Measurements from ENCODE around the gene GCFC2. TPM values are rescaled to one million over a fixed set of nuclear protein-coding genes. Genes with fewer than 3 reads are reported as not detected.

GCFC2 gene
- total and polyA plus RNA-seq, 9 of the 15 experiments (the other 6 are each of a cell fraction or from before 2014, with no cell fraction given): 10.5 to 40.6 (median 23.0) TPM

- no peak for TF ChIP-seq FOXP4 (CRISPR knock-in tag; IDR thresholded peaks at IDR 0.05; ENCODE audit: borderline replicate concordance)
- TF ChIP-seq ZZZ3 (IDR thresholded peaks at IDR 0.05): no peak
- TF ChIP-seq PHTF2 (CRISPR knock-in tag; IDR thresholded peaks at IDR 0.05): no peak
Measured at GRCh38 chr2:75737961-75738360, 27.2 kb upstream of the GCFC2 start (continued).

- H3K9me3 ChIP-seq (replicated peaks; ENCODE audit: control insufficient read depth, insufficient read depth, low read depth, low read length): no peaks in the 10 kb centered on the region
- H2AFZ ChIP-seq (ENCODE audit: low read depth, low read length): no peak overlapping the region
- ChIA-PET CTCF (ENCODE audit: low intra/inter-chr PET ratio) (no interaction called here), POLR2A (no interaction called here)
- H3K9ac ChIP-seq (ENCODE audit: insufficient read depth in 1 of 2, low read depth in 2 of 2, low read length in 2 of 2): no peak overlapping the region
- no peak overlapping the region for H3K4me2 ChIP-seq (ENCODE audit: insufficient read depth, low read length)
- DNase-seq (ENCODE audit: extremely low read depth in 1 of 4, low spot score in 3 of 4) (no peak), ATAC-seq (no peak), FAIRE-seq (no peak)
- no peaks in the 10 kb centered on the region for H3K9me1 ChIP-seq (ENCODE audit: control insufficient read depth, insufficient read depth, low read length)
- H3K4me3 ChIP-seq: no peak overlapping the region
- in situ Hi-C loops (cut with MboI) (no loop called here), intact Hi-C loops (cut with micrococcal nuclease) (no loop called here)
- no peaks in the 10 kb centered on the region for H4K20me1 ChIP-seq (replicated peaks; ENCODE audit: control insufficient read depth, insufficient read depth, low read length)
- H3K79me2 ChIP-seq (ENCODE audit: control insufficient read depth, insufficient read depth, low read length): no peaks in the 10 kb centered on the region
- H3K27me3 ChIP-seq (ENCODE audit: control insufficient read depth in 2 of 2, insufficient read depth in 2 of 2, low read length in 2 of 2): no peaks in the 10 kb centered on the region
- 0% methylated on average over 4 of the region's 4 CpGs for WGBS (ENCODE audit: insufficient coverage, low coverage, missing lambda C conversion rate)
- no TSS peak for BruUV-seq (replicated peaks)
- H3K4me1 ChIP-seq (replicated peaks in 1 of 2; ENCODE audit: control insufficient read depth in 2 of 2, insufficient read depth in 2 of 2, low read length in 2 of 2): no peaks in the 10 kb centered on the region
- H3K36me3 ChIP-seq (ENCODE audit: control insufficient read depth, insufficient read depth, low read length): no peaks in the 10 kb centered on the region
- H3K27ac ChIP-seq (ENCODE audit: extremely low read depth, low read depth, low read length): no peak overlapping the region
- TF ChIP-seq PHF8 (IDR thresholded peaks at IDR 0.05; ENCODE audit: borderline replicate concordance, low read length) (no peak), ZNF518B (CRISPR knock-in tag; IDR thresholded peaks at IDR 0.05) (no peak), HMGN3 (IDR thresholded peaks at IDR 0.05; ENCODE audit: borderline replicate concordance, extremely low read depth, insufficient read length, low read depth, low read length) (no peak), SNAPC5 (CRISPR knock-in tag; IDR thresholded peaks at IDR 0.05) (no peak), ATF3 (IDR thresholded peaks at IDR 0.05) (no peak), ATF3 (CRISPR knock-in tag; conservative IDR thresholded peaks at IDR 0.05) (no peak), HNRNPH1 (optimal IDR thresholded peaks at IDR 0.05; ENCODE audit: low read depth, low read length) (no peak), ZFPM2 (CRISPR knock-in tag; IDR thresholded peaks at IDR 0.05) (no peak), ILF3 (IDR thresholded peaks at IDR 0.05; ENCODE audit: borderline replicate concordance) (no peak), CTBP1 (IDR thresholded peaks at IDR 0.05; ENCODE audit: borderline replicate concordance) (no peak), NR3C1 (CRISPR knock-in tag; IDR thresholded peaks at IDR 0.05) (no peak), ESRRB (CRISPR knock-in tag; IDR thresholded peaks at IDR 0.05; ENCODE audit: borderline replicate concordance) (no peak)
Measured at GRCh38 chr2:75736276-75736675, 25.6 kb upstream of the GCFC2 start.

All from K562 (cell line).